ENCODE data around the gene OBP2A. TPM values are rescaled to one million over a fixed set of nuclear protein-coding genes. Genes with fewer than 3 reads are reported as not detected.
A peak's percentile ranks its signal among the peaks of the same experiment; 100 is the strongest.

Gene OBP2A
- total RNA-seq, 1 donor from 2014 or later = not detected

DNA sequence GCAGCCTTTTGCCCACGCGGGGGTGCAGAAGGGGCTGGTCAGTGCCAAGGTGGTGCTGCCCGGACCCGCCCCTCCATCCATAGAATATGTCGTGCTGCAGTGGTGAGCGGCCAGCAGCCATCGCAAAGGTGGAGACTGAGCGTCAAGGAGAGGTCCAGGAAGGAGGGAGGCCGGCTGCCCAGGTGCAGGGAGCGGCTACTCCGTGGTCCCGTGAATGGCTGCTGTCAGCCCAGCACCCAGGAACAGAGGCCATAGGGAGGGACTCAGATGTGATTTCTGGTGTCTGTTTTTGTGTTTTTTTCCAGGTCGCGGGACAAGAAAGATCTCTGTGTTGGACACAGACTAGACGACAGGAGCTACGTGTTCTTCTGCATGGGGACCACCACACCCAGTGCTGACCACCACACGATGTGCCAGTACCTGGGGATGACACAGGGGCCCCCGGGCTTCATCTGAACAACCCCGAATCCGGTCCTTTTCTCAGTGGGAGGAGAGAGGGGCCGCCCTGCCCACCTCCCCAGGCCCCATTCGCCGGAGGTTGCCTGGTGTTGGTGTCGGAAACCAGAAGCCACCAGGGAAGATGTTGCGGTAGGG lies 44.7 kb downstream of the OBP2A start:
- Histone ChIP-seq H3K4me1 (no peaks in the 10 kb centered on the region), H3K27ac (no peak overlapping the region), H3K4me3 (no peak overlapping the region), H3K36me3 (no peaks in the 10 kb centered on the region), H3K27me3 (no peaks in the 10 kb centered on the region), H3K9me3 (no peaks in the 10 kb centered on the region)
- DNase-seq (ENCODE audit: extremely low spot score in 2 of 2) = peak; percentile 49 to 87
- intact Hi-C loops (cut with DNase I) = no loop called here
- TF ChIP-seq POLR2AphosphoS5 (IDR thresholded peaks at IDR 0.05; ENCODE audit: insufficient read depth in 1 of 2, low read depth in 1 of 2) (no peak), POLR2A (IDR thresholded peaks at IDR 0.05) (no peak)
- TF ChIP-seq, protein P1, sequence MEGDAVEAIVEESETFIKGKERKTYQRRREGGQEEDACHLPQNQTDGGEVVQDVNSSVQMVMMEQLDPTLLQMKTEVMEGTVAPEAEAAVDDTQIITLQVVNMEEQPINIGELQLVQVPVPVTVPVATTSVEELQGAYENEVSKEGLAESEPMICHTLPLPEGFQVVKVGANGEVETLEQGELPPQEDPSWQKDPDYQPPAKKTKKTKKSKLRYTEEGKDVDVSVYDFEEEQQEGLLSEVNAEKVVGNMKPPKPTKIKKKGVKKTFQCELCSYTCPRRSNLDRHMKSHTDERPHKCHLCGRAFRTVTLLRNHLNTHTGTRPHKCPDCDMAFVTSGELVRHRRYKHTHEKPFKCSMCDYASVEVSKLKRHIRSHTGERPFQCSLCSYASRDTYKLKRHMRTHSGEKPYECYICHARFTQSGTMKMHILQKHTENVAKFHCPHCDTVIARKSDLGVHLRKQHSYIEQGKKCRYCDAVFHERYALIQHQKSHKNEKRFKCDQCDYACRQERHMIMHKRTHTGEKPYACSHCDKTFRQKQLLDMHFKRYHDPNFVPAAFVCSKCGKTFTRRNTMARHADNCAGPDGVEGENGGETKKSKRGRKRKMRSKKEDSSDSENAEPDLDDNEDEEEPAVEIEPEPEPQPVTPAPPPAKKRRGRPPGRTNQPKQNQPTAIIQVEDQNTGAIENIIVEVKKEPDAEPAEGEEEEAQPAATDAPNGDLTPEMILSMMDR (IDR thresholded peaks at IDR 0.05) = no peak

DNA sequence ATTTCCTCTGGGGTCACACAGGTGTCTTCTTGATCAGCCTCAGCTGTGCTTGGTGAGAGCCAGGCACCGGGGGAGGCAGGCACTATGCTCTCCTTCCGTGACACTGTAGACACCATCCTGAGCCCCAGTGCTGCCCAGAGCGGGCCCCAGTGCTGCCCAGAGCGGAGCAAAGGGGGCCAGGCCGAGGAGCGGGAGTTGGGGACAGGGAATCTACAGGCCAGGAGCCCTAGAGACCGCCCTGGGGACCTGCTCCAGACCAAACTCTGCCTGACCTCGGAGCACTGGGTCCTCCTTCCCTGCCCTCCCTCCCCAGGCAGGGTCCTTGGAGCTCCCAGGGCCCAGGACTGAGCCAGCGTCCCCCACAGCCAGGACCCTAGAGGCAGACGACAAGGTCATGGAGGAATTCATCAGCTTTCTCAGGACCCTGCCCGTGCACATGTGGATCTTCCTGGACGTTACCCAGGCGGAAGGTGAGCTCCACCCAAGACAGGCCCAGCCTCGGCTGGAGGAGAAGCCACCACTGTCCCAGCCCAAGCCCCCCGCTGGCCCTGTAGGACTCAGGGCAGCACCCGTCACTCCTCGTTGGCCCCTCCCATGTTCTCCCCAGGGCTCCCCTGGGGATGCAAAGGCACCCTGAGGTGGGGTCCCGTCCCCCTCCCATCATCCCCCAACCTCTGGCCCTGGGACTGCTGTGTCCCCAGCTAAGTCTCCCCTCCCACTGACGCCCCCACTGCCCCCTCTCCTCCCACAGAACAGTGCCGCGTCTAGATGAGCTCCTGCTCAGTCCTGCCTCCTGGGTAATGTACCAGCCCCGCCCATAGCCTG lies 45.8 kb downstream of the OBP2A start:
- H3K9me3 ChIP-seq = no peaks in the 10 kb centered on the region
- no peaks in the 10 kb centered on the region for H3K27me3 ChIP-seq
- intact Hi-C loops (cut with DNase I) = no loop called here
- peak; percentile 47 to 95 for DNase-seq (ENCODE audit: extremely low spot score in 2 of 2)
- H3K27ac ChIP-seq = no peak overlapping the region
- no peaks in the 10 kb centered on the region for H3K4me1 ChIP-seq
- no peak for TF ChIP-seq POLR2AphosphoS5 (IDR thresholded peaks at IDR 0.05; ENCODE audit: insufficient read depth in 1 of 2, low read depth in 1 of 2)
- TF ChIP-seq, protein P1 (IDR thresholded peaks at IDR 0.05) = no peak
- no peak for TF ChIP-seq POLR2A (IDR thresholded peaks at IDR 0.05)
- no peaks in the 10 kb centered on the region for H3K36me3 ChIP-seq
- H3K4me3 ChIP-seq = no peak overlapping the region

DNA sequence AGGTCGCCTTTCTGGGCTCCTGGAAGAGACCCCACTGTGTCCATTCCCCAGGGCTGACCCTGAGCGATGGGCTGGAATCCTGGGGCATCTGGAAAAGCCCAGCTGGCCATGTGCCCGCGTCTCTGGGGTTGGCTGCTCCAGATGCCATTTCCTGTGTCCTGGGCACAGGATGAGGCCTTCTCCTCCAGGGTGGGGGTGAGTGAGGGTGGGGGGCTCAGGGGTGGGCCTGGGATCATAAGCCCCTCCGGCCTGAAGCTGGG lies 46.3 kb downstream of the OBP2A start:
- intact Hi-C loops (cut with DNase I) = no loop called here
- DNase-seq (ENCODE audit: extremely low spot score in 2 of 2) = no peak
- TF ChIP-seq POLR2A (IDR thresholded peaks at IDR 0.05) (no peak), POLR2AphosphoS5 (IDR thresholded peaks at IDR 0.05; ENCODE audit: insufficient read depth in 1 of 2, low read depth in 1 of 2) (no peak)
- TF ChIP-seq, protein P1 (IDR thresholded peaks at IDR 0.05) = no peak
- Histone ChIP-seq H3K4me1 (no peaks in the 10 kb centered on the region), H3K9me3 (no peaks in the 10 kb centered on the region), H3K4me3 (no peak overlapping the region), H3K27ac (no peak overlapping the region), H3K27me3 (no peaks in the 10 kb centered on the region), H3K36me3 (no peaks in the 10 kb centered on the region)

DNA sequence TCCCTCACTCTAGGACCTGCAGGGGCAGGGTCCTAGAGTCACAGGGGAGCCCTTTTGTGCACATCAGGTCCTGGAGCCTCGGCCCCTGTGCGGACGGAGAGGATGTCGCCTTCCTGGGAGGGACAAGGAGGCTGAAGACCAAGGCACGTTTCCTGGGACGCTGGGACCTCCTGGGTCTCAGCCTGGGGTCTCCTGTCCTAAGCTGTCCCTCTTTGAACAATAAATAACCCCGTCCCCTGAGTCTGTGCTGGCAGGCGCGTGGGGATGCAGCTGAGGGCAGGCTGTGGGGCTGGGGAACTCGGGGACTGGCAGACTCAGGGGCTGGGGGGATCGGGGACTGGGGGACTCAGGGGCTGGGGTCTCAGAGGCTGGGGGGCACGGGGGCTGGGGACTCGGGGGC lies 46.7 kb downstream of the OBP2A start:
- intact Hi-C loops (cut with DNase I) = no loop called here
- TF ChIP-seq, protein P1 (IDR thresholded peaks at IDR 0.05) = no peak
- TF ChIP-seq POLR2AphosphoS5 (IDR thresholded peaks at IDR 0.05; ENCODE audit: insufficient read depth in 1 of 2, low read depth in 1 of 2) (no peak), POLR2A (IDR thresholded peaks at IDR 0.05) (no peak)
- no peak overlapping the region for H3K4me3 ChIP-seq
- H3K36me3 ChIP-seq = no peaks in the 10 kb centered on the region
- H3K9me3 ChIP-seq = no peaks in the 10 kb centered on the region
- no peaks in the 10 kb centered on the region for H3K4me1 ChIP-seq
- H3K27ac ChIP-seq = no peak overlapping the region
- DNase-seq (ENCODE audit: extremely low spot score in 2 of 2) = peak in 1 of 2 donors; percentile 29
- H3K27me3 ChIP-seq = no peaks in the 10 kb centered on the region

DNA sequence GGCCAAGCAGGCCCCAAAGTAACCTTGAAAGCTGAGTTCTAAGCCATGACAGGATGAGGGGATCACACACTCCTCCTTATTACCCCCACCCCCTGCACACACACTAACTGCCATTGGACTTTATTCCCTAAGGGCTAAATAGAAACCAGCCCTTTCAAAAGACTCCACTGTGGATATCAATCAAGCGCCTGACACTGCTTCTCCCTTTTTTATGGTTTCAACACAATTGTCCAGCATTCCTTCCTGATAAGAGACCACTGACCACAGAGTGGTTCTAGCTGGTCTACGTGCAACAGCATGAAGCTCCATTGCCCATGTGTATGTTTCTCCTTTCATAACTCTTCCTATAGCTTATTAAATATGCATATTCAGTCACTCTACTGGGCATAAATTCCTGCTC lies 50.3 kb downstream of the OBP2A start:
- Histone ChIP-seq H3K9me3 (no peaks in the 10 kb centered on the region), H3K27ac (no peak overlapping the region), H3K36me3 (no peaks in the 10 kb centered on the region), H3K4me1 (no peaks in the 10 kb centered on the region), H3K4me3 (no peak overlapping the region), H3K27me3 (no peaks in the 10 kb centered on the region)
- DNase-seq (ENCODE audit: extremely low spot score in 2 of 2) = no peak
- no peak for TF ChIP-seq POLR2A (IDR thresholded peaks at IDR 0.05)
- TF ChIP-seq, protein P1 (IDR thresholded peaks at IDR 0.05) = no peak
- no peak for TF ChIP-seq POLR2AphosphoS5 (IDR thresholded peaks at IDR 0.05; ENCODE audit: insufficient read depth in 1 of 2, low read depth in 1 of 2)
- intact Hi-C loops (cut with DNase I) = no loop called here
